ENCODE measurements around the gene C20orf202. TPM values are rescaled to one million over a fixed set of nuclear protein-coding genes. Genes with fewer than 3 reads are reported as not detected.

Gene C20orf202
- not detected in 2 replicates for total RNA-seq

DNA sequence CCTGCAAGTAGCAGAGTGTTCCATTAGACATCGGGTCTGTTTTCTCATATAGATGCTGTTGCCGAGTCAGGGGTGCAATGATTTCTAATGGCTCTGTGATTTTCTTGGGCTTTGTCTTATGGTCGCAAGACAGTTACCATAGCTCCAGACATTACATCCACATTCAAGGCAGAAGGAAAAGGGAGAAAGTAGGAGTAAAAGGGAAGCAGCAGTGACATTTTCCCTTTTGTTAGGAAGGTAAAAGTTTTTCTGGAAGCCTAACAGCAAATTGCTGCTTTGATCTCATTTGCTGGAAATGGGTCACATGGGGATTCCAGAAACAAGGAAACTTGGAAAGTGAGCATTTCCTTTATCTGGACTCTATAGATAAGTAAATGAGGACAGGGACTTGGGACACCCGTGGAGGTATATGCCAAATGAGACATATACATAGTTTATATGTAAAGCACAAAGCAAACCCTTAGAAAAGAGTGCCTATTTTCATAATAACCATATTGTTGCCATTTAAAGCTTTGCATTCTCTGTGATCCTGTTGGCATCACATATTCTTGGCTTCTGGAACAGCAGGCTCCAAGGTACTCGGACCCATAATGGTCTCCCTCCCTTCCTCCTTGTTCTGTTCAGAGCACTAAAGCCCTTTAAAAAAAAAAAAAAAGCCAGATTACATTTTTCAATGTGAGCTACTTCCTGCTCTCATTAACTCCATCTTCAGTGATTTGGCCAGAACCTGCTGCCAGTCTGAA lies at the start of gene C20orf202:
TSS of gene C20orf202 (plus strand) at position 693 of the 743 bp plus-strand sequence. CDS start 132 bp downstream, outside the sequence.

GRCh38 chr20:1184638-1185315 lies 18.5 kb upstream of the C20orf202 start, which contains the start of gene TMEM74B:
Gene TMEM74B, minus strand, starts transcription at chr20:1184981. Its CDS starts 1,180 bp downstream, at chr20:1183801.

DNA sequence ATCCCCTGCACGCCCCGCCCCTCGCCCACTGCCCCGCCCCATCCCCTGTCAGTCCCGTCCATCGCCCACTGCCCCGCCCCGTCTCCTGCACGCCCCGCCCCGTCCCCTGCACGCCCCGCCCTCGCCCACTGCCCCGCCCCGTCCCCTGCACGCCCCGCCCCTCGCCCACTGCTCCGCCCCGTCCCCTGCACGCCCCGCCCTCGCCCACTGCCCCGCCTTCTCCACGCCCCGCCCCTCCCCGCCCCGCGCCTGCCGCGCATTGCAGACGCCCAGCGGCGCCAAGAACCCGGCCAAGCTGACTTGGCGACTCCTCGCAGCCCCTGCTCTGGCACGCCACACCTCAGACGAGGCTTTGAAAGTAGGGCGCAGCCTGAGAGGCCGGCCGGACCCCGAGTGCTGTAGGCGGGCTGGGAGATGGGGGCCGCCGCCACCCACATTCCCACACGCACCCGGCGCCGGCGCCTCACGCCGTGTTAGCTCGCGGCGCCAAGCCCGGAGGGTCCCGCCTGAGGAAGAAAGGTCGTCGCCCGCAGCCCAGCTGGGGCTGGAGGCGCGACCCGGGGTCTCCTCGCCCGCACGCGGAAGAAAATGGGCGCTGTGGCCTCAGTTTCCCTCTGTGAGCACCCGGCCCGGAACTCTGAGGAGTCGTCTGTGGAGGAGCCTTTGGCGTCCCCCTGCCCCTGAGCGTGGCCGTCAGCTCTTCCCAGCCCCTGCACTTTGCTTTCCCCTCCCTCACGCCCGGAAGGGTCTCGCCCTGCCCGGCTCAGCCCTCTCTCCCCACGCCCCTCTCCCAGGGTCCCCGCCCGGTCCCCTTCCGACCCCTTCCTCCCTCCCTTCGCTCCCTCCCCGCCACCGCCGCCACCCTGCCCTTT lies 22.8 kb downstream of the C20orf202 start, which contains the start of gene RAD21L1:
TSS of gene RAD21L1 (plus strand) at position 262 of the 872 bp plus-strand sequence. CDS start 2,410 bp downstream, outside the sequence.

Other genes with a start within 250 kb of the C20orf202 start
- gene RSPO4, start 201.1 kb upstream of the C20orf202 start, total RNA-seq: not detected in 2 replicates
- gene PSMF1, start 84.9 kb upstream of the C20orf202 start, total RNA-seq: 101 and 173 TPM in 2 replicates
- gene TMEM74B, start 18.5 kb upstream of the C20orf202 start, total RNA-seq: not detected in 2 replicates
- 0.57 and 0.66 TPM in 2 replicates for gene RAD21L1, start 22.6 kb downstream of the C20orf202 start, total RNA-seq
- gene SNPH, start 62.8 kb downstream of the C20orf202 start, total RNA-seq: 11.8 and 20.2 TPM in 2 replicates
- gene SDCBP2, start 125.7 kb downstream of the C20orf202 start, total RNA-seq: 0.43 and 2.2 TPM in 2 replicates
- gene FKBP1A, start 189.6 kb downstream of the C20orf202 start, total RNA-seq: 168 and 202 TPM in 2 replicates